Fibroblast of skin of left quadriceps (primary cell): Measurements from ENCODE around the gene ABCA13.

Experiments used
- DNase-seq, 2 experiments: peaks; one replicate each; pipeline ENCODE4 v3.0.0-alpha.2; 2013; ENCODE audit warnings: low read depth in 2 of 2

The ABCA13 gene

DNA sequence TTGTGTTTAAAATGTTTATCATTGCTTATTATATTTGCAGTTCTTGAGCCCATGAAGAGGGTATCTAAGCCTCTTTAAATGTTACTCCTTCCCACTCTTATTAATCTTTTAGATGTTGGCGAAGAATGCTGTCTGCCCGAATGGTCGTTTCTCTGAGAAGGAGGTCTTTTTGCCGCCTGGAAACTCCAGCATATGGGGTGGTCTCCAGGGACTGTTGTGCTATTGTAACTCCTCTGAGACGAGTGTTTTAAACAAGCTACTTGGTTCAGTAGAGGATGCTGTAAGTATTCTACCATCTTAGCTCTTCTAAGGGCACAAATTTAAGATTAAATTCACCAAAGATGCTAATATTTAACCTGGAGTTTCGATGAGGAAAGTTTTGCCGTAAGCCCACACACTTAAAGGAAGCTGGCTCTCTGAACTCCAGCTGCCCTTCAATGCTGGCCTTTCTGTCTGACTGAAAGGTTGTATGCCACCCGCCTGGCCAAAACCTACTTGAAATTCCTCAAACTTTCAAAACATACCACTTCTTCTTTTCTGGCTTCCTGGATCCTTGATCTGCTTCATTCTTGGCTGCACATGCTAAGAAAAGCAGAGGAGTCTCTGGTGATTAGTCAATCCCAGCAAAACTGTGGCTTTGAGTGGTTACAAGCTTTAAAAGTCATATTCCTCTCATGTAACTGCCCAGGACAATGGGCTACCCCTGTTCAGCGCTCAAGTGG is 74.7 kb downstream of the ABCA13 start:
- no peak for DNase-seq

DNA sequence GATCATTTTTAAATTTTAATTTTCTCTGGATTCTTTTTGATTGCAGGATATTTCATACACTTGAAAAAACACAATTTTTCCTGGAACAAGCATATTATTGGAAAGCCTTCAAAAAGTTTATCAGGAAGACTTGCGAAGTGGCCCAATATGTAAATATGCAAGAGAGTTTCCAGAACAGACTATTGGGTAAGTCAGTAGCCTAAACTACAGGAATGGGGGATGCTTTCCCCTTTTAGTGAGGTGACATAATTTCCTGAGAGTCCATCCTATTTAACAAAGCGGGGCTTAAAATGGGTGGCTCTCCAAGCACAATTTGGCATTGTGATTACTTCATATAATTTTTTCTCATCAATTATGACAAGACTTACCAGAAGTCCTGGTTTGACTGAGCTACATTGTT is 77.9 kb downstream of the ABCA13 start:
- no peak for DNase-seq

DNA sequence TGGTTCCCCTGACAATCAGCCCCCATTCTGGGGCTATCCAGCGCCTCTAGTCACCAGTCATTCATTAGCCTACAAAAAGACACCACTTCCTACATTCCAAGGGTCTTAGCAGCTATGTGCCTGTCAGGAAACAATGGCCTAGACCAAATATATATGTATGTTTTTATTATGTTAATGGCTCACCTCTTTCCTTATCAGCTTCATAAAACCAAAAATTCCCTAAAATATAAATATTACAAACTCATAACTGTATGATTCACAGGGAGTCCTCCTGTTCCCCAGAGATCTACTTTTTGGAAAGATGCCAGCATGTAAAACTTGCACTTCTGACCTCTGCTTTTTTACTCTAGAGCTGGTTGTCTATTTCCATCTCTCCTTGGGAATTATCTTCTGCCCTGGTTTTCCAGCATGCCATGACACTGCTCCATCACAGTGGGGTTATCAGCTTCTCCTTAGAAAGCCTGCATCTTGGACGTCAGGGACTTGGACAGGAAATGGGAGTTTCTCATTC is 79.2 kb downstream of the ABCA13 start:
- DNase-seq = peak; percentile 16 to 18

DNA sequence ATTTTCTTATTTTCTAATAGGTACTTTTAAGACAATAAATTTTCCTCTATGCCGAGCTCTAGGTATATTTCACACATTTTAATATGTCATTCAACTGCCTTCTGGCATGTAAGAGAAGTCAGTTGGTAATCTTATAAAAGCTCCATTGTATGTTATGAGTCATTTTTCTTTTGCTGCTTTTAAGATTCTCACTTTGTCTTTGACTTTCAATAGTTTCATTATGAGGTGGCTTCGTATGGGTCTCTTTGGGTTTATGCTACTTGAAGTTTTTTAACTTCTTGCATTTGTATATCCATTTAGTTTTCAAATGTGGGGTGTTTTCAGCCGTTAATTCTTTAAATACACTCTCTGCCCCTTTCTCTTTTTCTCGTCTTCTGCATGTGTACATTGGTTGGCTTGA is 80.5 kb downstream of the ABCA13 start:
- DNase-seq = no peak

DNA sequence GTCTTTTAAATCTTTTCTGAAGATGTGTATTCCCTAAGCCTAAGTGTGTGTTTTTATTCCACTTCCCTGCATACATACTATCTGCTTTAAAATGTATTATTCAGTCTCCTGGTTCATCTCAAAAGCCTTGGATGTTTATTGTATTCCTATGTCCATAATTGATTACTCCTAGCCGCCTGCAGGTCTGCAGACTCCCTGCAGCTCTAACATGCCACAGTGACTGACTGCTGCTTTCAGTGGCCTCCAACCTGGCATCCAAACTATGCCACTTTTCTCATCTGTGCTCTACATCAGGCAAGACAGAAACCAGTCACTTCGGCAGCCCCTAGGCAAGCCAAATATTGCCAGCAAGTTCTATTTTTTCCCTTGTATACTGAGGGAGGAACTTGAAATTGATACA is 81.7 kb downstream of the ABCA13 start:
- no peak for DNase-seq

DNA sequence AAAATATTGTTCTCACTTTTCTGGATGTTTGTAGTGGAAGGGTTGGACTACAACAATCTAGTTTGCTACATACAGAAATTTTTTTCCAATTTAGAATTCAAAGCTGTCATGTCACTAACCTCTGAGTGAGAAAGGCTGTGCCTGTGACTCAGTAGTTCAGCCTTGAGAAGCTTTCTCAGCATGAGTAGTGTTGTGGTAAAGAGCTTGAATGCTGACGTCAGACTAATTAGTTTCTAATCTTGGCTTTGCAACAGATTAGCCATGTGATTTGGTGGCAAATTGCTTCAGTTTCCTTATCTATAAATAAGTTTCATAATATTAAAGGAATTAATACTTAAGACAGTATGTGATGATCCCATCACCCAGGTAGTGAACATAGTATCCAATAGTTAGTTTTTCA is 83.8 kb downstream of the ABCA13 start:
- peak; percentile 10 to 14 for DNase-seq

DNA sequence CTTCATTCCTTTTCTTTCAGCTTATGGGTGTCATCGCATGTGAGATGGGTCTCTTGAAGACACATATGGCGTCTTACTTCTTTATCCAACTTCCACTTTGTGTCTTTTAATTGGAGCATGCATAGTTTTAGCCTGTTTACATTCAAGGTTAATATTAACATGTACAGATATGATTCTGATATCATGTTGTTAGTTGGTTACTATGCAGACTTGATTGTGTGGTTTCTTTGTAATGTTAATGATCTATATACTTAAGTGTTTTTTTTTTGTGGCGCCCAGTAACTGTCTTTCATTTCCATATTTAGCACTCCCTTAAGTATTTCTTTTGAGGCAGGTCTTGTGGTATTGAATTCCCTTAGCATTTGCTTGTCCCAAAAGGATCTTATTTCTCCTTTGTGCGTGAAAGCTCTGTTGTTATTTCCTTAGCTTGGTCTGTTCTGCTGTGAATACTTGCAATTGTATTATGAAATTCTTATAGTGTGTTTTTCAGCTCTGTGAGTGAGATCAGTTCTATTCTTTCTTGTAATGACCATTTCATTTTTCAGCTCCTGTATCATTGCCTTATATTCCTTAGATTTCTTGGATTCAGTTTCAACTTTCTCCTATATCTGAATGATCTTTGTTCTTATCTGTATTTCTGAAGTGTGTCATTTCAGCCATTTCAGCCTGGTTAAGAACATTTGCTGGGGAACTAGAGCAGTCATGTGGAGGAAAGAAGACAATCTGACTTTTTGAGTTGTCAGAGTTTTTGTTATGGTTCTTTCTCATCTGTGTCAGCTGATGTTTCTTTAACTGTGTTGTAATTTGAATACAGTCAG is 88.4 kb downstream of the ABCA13 start:
- no peak for DNase-seq

DNA sequence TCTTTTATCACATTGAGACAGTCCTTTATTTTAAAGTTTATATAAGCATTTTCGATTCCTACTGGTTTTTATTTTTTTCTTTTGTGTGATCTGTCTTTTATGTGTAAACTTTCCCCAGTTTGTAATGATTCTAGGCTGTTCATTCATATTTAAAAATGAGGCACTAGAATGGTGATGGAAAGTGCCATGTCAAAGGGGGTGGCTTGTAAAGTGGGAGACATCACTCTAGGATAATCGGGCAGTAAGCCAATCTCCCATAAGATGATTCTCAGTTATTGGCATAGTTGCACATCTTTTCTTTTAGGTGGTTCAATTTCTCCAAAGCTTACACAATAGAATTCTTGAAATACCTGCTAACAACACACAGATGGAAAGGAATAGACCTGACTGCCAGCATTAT is 90.4 kb downstream of the ABCA13 start:
- DNase-seq = no peak

DNA sequence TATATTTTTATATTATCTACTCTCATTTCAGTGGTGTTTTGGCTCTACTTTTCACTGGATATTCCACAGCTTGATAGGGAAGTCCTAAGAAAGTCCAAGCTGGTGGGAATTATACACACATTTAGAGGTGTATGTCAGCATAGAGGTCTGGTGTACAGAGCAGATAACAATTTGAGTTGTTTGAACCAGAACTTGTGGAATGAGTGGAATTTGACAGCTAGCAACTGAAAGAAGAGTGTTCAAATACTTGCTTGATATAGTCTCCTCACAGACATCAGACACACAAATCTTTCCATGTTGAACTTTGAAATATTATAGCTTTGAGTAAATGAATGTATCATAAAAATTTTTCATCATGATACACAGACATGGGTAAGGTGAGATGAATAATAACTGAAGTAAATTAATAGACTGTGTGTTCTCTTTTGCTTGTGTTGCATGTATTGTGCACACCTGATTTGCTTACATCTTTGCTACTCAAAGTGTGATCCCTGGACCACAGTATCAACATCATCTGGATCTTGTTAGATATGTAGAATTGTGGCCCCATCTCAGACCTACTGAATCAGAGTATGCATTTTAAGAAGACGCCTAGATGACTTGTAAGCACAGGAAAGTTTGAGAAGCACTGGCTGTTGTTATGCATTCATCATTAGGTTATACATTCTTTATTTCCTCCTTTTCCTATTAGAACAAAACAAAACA is 91.5 kb downstream of the ABCA13 start:
- DNase-seq = no peak

DNA sequence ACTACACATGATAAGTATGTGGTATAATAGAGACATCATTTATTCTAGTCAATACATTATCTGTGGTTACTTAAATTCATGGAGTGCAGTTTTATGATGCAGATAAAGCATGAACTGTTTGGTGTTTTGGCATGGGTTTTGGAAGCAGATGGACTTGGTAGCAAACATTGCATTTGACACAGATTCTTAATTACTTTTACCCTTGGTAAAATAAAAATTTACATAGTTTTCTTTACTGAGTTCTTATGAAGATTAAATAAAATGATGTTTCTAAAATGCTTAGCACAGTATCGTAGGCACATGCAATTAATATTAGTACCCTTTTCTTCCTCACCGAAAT is 92.0 kb downstream of the ABCA13 start:
- DNase-seq = no peak

DNA sequence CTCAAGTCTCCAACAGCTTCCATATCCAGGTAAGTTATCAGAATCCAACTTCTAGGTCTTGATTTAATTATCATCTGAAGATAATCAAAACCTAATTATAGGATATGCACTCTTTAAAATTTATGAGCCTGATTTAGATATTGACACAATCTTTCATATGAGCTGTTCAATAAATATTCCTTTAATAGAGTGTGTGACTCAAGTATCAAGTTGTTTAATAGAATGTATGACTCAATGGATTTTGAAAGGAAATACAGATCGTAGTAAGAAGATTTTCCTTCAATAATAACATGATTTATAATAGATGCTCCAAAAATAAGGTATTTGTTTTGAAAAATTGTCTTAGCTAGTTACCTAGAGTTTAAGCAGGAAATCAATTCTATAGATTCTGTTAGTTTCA is 97.8 kb downstream of the ABCA13 start:
- DNase-seq = no peak

DNA sequence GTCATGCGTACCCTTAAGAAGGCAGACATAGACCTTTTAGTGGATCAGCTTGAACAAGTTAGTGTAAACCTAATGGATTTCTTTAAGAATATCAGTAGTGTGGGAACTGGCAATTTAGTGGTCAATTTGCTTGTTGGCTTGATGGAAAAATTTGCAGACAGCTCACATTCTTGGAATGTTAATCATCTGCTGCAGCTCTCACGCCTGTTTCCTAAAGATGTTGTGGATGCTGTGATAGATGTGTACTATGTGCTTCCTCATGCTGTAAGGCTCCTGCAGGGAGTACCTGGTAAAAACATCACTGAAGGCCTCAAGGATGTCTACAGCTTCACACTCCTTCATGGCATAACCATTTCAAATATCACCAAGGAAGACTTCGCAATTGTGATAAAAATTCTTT is 103.4 kb downstream of the ABCA13 start:
- peak; percentile 24 to 34 for DNase-seq

DNA sequence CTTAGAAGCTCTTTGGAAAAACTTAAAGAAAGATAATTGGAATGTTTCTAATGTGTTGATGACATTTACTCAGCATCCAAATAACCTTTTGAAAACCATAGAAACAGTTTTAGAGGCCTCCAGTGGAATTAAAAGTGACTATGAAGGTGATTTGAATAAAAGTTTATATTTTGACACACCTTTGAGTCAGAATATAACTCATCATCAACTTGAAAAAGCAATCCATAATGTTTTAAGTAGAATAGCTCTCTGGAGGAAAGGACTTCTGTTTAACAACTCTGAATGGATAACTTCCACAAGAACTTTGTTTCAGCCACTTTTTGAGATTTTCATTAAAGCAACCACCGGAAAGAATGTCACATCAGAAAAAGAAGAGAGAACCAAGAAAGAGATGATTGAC is 108.2 kb downstream of the ABCA13 start:
- DNase-seq = no peak

DNA sequence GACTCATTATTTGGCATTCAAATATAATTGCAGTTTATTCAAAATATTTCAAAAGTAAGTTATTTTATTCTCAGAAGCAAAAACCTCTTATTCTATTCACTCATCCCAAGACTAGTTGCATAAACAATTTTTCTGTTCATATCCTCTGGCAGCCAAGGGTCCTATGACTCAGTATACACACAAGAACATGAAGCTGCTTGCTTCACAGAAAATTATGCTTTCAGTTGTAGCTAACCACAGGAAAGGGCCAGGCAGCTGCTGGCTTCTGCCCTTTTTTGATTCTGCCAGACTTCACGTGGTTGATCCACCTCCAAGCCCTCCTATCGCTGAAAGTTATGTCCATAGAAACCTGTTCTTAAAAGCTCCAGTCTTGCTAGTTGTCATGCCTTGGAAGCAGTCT is 108.8 kb downstream of the ABCA13 start:
- DNase-seq = peak; percentile 30 to 34

DNA sequence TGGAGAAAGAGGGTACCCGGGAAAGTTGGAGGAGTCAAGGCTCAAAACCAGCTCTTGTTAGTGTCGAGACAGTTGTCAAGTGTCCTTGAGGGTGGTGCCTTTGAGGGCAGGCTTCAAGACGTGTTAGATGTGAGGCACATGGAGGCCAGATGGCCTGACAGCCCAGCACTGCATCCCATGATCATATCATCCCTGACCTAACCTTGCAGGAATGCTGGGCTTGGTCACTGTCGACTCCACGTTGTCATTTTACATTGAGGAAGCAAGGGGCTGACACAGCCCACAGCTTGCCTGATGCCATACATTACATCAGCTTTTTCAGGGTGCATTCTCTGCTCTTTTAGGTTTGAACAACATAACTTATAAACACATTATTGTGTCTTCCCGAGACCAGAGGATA is 114.1 kb downstream of the ABCA13 start:
- DNase-seq = peak in 1 of 2 experiments; percentile 24

DNA sequence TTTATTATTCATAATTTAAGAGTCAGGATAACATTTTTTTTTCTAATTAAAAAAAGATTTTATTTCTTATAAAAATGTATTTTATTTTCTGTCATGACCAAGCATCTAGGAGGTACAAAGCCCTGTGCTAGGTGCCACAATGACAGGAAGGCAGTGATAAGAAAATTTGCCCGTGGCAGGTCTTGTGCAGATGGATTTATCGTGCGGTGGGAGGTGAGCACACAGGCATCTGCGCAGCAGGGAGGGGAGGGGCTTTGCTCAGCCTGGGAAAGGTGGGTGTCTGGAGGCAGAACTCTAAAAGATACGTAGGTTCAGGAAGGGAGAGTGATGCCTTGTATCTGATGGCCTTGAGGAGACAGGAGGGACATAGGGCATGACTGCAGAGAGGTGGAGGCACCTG is 115.6 kb downstream of the ABCA13 start:
- DNase-seq = no peak

DNA sequence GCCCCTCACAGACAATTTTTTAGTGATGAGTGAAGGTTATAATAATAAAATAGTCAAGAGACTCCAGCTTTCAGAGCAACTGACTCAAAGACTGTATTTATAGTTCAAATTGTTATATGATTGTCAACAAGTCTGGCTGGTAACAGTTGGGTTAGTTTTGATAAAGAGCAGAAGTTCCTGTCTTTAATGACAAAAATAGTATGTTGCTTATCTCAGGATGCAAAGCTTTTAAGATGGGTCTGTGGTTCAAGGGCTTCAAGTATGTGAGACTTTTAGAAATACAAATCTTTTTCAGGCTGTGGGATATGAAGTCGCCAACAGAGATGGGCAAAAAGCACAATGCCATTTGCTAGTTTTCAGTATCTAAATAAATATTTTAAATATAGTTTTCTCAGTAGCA is 118.4 kb downstream of the ABCA13 start:
- no peak for DNase-seq

DNA sequence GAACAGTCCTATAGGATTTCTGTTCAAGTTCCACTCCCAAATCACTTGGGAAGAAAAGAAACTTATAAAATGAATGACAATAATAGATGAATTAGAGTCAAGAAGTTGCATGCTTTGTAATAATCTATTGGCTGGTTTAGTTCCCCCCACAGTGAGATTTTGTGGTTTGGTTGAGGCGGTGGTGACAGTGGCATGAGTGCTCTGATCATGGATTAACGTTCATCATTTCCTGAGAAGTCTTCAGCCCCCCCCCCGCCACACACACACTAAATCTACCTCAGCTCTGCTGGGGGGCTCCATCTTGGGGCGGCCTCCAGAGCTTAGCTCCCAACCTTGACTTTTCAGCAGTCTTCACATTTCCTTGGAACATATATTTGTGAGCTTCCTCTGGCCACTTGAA is 121.7 kb downstream of the ABCA13 start:
- DNase-seq = no peak

DNA sequence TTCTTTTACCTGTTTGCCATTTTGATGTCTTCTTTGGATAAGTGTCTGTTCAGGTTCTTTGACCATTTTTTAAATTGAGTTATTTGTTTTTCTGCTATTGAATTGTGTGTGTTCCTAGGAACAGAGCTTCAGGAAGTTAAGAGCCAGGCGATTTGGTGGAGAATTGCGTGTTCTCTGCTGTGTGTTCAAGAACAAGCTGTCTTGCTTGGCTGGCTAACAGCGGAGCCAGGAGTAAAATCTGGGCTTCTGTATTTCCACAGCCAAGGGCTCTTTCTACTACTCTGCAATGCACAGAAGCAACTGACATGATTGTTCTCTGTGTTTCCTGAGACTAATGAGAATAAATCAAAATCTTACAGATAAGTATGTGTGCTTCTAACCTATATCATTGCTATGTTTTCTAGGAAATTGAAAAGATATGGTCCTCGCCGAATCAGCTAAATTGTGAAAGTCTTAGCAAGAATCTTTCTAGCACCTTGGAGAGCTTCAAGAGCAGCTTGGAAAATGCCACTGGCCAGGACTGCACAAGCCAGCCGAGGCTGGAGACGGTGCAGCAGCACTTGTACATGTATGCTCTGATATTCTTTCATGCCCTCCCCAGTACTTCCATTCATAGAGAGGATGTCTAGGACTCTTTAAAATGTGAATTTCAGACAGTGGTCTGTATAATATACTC is 124.2 kb downstream of the ABCA13 start:
- no peak for DNase-seq

DNA sequence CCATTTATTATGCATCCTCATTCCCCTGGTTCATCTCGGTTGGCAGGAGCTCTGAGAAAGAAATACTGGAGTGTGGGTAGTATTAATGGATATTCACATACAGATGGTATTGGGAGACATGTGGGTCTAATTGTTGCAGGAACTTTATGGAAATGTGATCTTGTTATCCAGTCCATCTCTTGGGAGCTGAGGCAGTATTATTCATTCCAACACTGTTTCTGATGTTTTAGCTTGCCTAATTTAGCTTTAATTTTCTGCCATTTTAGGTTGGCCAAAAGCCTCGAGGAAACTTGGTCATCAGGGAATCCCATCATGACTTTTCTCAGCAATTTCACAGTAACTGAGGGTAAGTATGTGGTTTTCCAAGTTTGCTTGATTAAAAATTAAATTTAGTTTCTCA is 125.7 kb downstream of the ABCA13 start:
- DNase-seq = no peak

DNA sequence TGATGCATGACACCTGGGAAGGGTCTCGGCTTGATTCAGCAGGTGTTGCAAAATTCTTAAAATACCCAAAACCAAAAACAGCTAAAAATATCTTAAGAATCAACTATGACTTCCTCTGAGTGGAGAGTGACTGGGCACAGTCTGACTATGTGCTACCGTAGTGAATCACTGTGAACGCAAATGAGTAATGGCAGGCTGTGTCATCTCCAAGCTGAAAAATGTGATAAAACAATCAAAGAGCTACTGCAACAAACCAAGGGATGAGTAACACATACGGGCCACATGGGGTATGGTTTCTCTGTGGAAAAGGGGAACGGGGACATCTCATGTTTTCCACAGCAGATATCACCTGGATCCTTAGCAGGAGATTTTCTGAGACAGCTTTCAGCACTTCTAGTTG is 127.5 kb downstream of the ABCA13 start:
- no peak for DNase-seq

DNA sequence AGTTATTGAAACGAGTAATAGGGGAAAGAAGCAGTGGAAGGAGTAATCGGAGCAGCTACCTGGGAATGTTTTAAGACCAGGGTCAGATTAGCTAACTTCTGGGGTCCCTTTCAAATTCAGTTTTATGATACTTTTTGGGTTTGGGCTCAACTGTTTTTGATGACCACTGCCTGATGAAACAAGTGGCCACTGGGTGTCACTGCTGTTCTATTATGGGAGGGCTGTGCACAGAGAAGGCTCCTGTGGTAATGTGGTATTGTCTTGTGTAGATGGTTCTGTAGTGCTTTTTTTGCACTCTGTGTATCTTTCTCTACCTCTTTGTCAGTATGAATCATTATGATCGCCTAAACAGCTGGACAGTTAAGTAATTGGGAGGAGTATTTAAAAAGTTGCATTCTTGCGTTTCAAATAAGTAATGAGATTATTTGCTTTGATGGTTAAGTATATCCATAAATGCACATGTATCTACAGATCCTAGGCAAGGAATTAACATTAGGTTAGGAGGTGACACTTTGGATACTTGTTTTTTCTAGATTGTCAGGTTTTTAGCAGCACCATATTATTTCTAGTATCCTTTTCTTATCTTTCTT is 128.4 kb downstream of the ABCA13 start:
- DNase-seq = peak; percentile 35 to 44
